Jurkat, Clone E6-1 (cell line): ENCODE data around the gene ANKUB1.

ENCODE experiments used
- DNase-seq: peaks from one replicate; pipeline ENCODE4 v3.0.0-alpha.2; 2011; ENCODE audit warnings: low read depth, low spot score
- H3K4me3 ChIP-seq: 2 replicates; pipeline ENCODE4 v1.5.1; 2011; ENCODE audit warnings: mild to moderate bottlenecking, low read length, control low read depth, moderate library complexity

The ANKUB1 gene

DNA sequence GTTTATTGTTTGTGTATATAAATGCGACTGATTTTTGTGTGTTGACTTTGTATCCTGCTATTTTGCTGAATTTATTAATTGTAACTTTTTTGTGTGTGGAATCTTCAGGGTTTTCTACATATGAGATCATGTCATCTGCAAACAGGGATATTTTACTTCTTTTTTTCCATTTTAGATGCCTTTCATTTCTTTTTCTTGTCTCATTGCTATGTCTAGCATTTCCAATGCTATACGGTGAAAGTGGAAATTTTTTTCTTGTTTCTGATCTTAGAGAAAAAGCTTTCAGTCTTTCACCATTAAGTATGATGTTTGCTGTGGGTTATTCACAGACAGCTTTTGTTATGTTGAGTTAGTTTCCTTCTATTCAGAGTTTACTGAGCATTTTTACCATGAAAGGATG is 71.4 kb downstream of the ANKUB1 start:
- H3K4me3 ChIP-seq = no peak overlapping the region
- DNase-seq = no peak

DNA sequence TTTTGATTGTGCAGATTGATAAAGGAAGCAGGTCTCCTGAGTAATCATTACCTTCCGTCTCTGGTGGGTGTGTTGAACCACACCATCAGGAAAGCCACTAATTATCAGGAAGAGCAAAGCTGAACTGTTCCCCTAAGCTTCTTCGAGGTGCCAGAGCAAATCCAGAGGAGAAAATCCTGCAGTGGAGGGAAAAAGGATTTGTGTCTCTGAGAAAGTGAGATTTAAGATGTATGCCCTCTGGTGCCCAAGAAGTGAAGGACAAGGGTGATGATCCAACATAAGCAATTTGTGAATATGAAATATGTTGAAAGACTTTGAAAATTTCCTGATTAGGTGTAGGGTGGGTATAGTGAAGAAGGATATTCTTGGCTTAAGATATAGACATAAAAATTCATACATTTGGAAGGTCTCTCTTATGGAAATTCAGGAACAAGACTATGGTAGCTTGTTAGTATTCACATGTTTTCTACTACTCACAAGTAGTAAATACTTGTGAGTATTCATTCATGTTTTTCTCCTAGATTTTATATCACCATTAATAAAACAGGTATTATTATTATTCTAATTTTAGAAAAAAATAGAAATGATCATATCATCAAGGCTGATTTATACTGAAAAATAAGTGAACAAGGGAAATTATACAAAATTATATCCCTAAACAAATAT is 74.8 kb downstream of the ANKUB1 start:
- DNase-seq = peak; percentile 42
- no peak overlapping the region for H3K4me3 ChIP-seq

DNA sequence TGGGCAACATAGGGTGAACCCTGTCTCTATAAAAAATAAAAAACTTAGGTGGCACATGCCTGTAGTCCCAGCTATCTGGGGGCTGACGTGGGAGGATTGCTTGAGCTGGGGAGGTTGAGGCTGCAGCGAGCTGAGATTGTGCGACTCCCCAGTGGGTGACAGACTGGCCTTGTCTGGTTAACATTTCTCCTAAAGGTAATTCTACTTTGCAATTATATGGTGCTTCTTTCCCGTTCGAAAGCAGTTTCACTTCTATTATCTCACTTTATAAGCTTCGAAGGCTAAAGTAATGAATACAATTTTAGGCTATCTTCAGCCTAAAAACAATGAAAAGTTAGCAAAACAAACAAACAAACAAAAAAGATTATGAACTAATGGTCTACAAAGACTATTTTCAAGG is 75.4 kb downstream of the ANKUB1 start:
- H3K4me3 ChIP-seq = no peak overlapping the region
- no peak for DNase-seq

DNA sequence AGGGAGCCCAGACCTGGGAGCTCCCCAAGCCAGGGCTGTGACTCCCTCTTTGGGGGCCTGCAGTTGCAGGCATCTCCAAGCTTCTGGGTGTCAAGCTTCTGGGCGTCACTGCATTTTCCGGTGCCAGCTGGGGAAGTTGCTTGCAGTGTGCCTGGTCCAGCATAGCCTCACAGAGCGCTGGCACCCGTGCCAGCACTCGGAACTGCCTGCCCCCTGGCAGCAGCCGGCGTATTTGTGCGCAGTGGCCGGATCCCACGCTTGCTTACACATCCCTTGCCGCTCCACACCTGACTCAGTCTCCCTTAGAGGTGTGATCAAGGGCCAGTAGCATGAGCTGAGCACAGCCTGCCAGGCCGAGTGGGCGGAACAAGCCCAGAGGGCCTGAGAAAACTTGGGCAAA is 77.1 kb downstream of the ANKUB1 start:
- no peak for DNase-seq
- no peak overlapping the region for H3K4me3 ChIP-seq

DNA sequence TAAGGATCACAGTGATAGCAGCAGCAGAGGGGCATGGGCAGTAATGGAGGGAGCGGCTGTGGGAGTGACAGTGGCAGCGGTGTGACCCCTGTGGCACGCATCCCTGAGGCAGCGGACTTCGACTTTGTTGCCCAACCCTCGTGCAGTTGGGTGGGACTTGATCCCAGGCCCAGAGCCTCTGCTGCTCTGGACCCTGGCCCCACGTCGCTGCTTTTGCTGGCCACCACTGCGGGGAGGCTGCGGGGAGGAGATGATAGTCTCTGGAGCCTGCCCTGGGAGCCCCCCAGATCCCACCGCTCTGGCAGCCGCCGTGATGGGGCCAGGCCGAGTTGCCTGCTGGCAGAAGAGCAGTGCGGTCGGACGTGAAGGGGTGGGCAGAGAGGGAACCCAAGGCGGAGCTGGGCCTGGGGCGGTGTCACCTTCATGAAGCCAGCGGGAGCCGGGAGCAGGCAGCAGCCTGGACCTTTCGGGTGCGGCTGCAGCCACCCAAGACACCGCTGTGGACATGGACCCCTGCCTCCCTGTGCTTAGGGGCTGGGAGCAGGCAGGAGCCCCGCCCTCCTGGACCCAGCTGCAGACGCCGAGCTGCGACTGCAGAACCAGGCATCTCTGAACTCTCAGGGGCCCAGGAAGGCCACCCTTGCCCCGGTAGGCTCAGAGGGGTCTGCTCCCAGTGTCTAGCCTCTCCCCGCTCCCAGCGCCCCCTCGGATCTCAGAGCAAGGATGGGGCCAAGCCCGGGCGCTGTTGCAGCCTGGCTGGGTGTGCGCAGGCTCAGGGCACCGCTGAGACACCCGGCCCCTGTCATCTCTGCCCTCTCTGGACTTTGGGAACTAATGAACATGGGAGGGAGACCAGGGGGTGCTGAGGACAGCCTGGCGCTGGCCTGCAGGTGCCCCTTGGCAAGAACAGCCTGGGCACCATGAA is 78.4 kb downstream of the ANKUB1 start:
- DNase-seq = no peak
- H3K4me3 ChIP-seq = no peak overlapping the region
